K562 (cell line): Measurements from ENCODE around the gene IL23A. TPM values are rescaled to one million over a fixed set of nuclear protein-coding genes. Genes with fewer than 3 reads are reported as not detected.

ENCODE experiments used
- ARID4B ChIP-seq: sonication (generic); formaldehyde crosslinking; IDR thresholded peaks from 2 replicates; pipeline ENCODE4 v1.8.0; 2022; ENCODE audit warnings: mild to moderate bottlenecking, missing genetic modification reagents
- ATF7 ChIP-seq: fragments of 450-650 bp; IDR thresholded peaks from 2 replicates; pipeline ENCODE4 v1.7.1; 2014; ENCODE audit warnings: mild to moderate bottlenecking, moderate library complexity
- C11orf30 ChIP-seq: fragments of 450-650 bp; IDR thresholded peaks from 2 replicates; pipeline ENCODE4 v1.6.1; 2016; ENCODE audit warnings: low read depth, mild to moderate bottlenecking
- GABPA ChIP-seq: fragments of 200-800 bp; sonication (Bioruptor generic); conservative IDR thresholded peaks from 2 replicates; pipeline ENCODE4 v1.6.1; 2016; ENCODE audit warnings: low read depth, missing genetic modification characterization, missing compliant biosample characterization
- HNRNPK ChIP-seq: fragments of 200-400 bp; formaldehyde crosslinking; IDR thresholded peaks from one replicate; pipeline ENCODE4 v1.6.1; 2018; ENCODE audit warnings: mild to moderate bottlenecking, low read depth, low read length; ENCODE audit not compliant: poor library complexity, severe bottlenecking
- KLF6 ChIP-seq: fragments of 250-450 bp; sonication (Bioruptor Pico); IDR thresholded peaks from 2 replicates; pipeline ENCODE4 v1.4.0; 2020; ENCODE audit warnings: mild to moderate bottlenecking, moderate library complexity, borderline replicate concordance
- NRF1 ChIP-seq, 2 experiments: fragments of 450-650 bp; IDR thresholded peaks in 1 of 2; conservative IDR thresholded peaks in 1 of 2; 2 replicates each; pipeline ENCODE4 v1.6.1; 2014; ENCODE audit warnings: mild to moderate bottlenecking in 2 of 2
- PHB2 ChIP-seq: fragments of 450-650 bp; IDR thresholded peaks from 2 replicates; pipeline ENCODE4 v1.6.1; 2017; ENCODE audit warnings: low read depth
- PHF8 ChIP-seq: fragments of 200-600 bp; sonication (generic); IDR thresholded peaks from 2 replicates; pipeline ENCODE4 v1.6.1; 2012; ENCODE audit warnings: mixed run types, mild to moderate bottlenecking, inconsistent platforms, low read length, moderate library complexity, borderline replicate concordance
- SAFB ChIP-seq: fragments of 200-400 bp; formaldehyde crosslinking; IDR thresholded peaks from 2 replicates; pipeline ENCODE4 v1.6.1; 2017; ENCODE audit warnings: low read depth, low read length, borderline replicate concordance
- SIN3A ChIP-seq, 2 experiments: fragments of 150-350 bp in 1 of 2; IDR thresholded peaks; 2 replicates each; pipeline ENCODE4 v1.6.1; 2011 to 2016; ENCODE audit warnings: borderline replicate concordance in 2 of 2, low read depth in 2 of 2, low read length in 2 of 2, mild to moderate bottlenecking in 2 of 2, moderate library complexity in 2 of 2; ENCODE audit not compliant: control insufficient read depth in 1 of 2
- SP1 ChIP-seq: sonication (generic); formaldehyde crosslinking; IDR thresholded peaks from 2 replicates; pipeline ENCODE4 v1.8.1; 2022; ENCODE audit warnings: mild to moderate bottlenecking, missing genetic modification reagents
- SUPT5H ChIP-seq: fragments of 450-650 bp; IDR thresholded peaks from 2 replicates; pipeline ENCODE4 v1.6.1; 2016
- TCF7 ChIP-seq: sonication (generic); IDR thresholded peaks from 2 replicates; pipeline ENCODE4 v1.6.1; 2016; ENCODE audit warnings: antibody characterized with exemption, borderline replicate concordance
- TSC22D4 ChIP-seq: fragments of 450-650 bp; IDR thresholded peaks from 2 replicates; pipeline ENCODE4 v1.6.1; 2016; ENCODE audit warnings: missing genetic modification characterization, missing biosample characterization, control low read depth
- USF1 ChIP-seq: sonication (generic); formaldehyde crosslinking; IDR thresholded peaks from 2 replicates; pipeline ENCODE4 v1.9.0; 2022; ENCODE audit warnings: mild to moderate bottlenecking, missing genetic modification reagents
- ZBTB34 ChIP-seq: fragments of 250-450 bp; sonication (Bioruptor Pico); IDR thresholded peaks from 2 replicates; pipeline ENCODE4 v1.8.0; 2021; ENCODE audit warnings: mild to moderate bottlenecking, moderate library complexity
- ZNF282 ChIP-seq: sonication (generic); formaldehyde crosslinking; IDR thresholded peaks from 2 replicates; pipeline ENCODE4 v1.8.1; 2023; ENCODE audit warnings: missing genetic modification reagents
- ZNF655 ChIP-seq: fragments of 250-450 bp; sonication (Bioruptor Pico); IDR thresholded peaks from 2 replicates; pipeline ENCODE4 v1.5.0; 2021
- ZNF76 ChIP-seq: fragments of 250-450 bp; sonication (Bioruptor Pico); IDR thresholded peaks from 2 replicates; pipeline ENCODE4 v1.4.0; 2020; ENCODE audit warnings: mild to moderate bottlenecking, moderate library complexity, borderline replicate concordance
- polyA plus RNA-seq, 8 experiments: library from polyadenylated mRNA; depleted of rRNA in 4 of 8; stranded (reverse) in 5 of 8; unstranded in 3 of 8; fragments of >200 nt; fragmentation: Nextera tagmentation in 2 of 8; fragmentation: Illumina TruSeq in 1 of 8; extraction: Ambion mirVana in 2 of 8; extraction: Trizol in 1 of 8; gene quantifications; 2 replicates each; pipeline versions ENCODE4 v1.2.1 to v1.2.3, GENCODE V29; 2011 to 2014; ENCODE audit warnings: inconsistent platforms in 1 of 8, missing spikeins in 1 of 8
- total RNA-seq, 7 experiments: library from RNA; depleted of rRNA in 6 of 7; stranded (reverse); fragments of >200 nt in 6 of 7; fragmentation: Illumina TruSeq in 2 of 7; extraction: Trizol in 2 of 7; gene quantifications; 2 replicates each; pipeline versions ENCODE4 v1.2.1 to v1.2.3, GENCODE V29; 2011 to 2021; ENCODE audit warnings: low replicate concordance in 1 of 7

The IL23A gene
- total and polyA plus RNA-seq, 9 of the 15 experiments (the other 6 are each of a cell fraction or from before 2014, with no cell fraction given) = 4.4 to 37.2 (median 9.6) TPM

- TF ChIP-seq ATF7 (peak; percentile 67), ARID4B (CRISPR knock-in tag) (peak; percentile 97), GABPA (peak; percentile 84), ZNF282 (CRISPR knock-in tag) (no peak), C11orf30 (no peak; the same call in 1 of the 2 replicates), USF1 (CRISPR knock-in tag) (peak; percentile 76), ZNF76 (CRISPR knock-in tag) (no peak), PHB2 (no peak), ZBTB34 (CRISPR knock-in tag) (no peak), TSC22D4 (tag) (no peak), SAFB (0 out of 2 replicates have a peak, but pooled peaks have one; percentile 45), SP1 (peak; percentile 70), HNRNPK (no peak), SUPT5H (peak; percentile 92), ZNF655 (CRISPR knock-in tag) (no peak), TCF7 (0 out of 2 replicates have a peak, but pooled peaks have one; percentile 15), KLF6 (CRISPR knock-in tag) (peak; percentile 54; the same call in 1 of the 2 replicates), NRF1 (conservative IDR thresholded peaks at IDR 0.05 in 1 of 2, IDR thresholded peaks at IDR 0.05 in 1 of 2) (peak; percentile 87 to 88), SIN3A (IDR thresholded peaks at IDR 0.05; ENCODE audit: borderline replicate concordance in 2 of 2, control insufficient read depth in 1 of 2, low read depth in 2 of 2, low read length in 2 of 2) (peak; percentile 85 to 87; a peak in 2 of 4 replicates), PHF8 (peak; percentile 81; the same call in 1 of the 2 replicates)
These were observed 38.6 kb upstream of the IL23A start, which contains the start of gene CS (continued) for GRCh38 chr12:56299853-56300643.
